Urothelium cell line (cell line): Measurements from ENCODE around the gene ANKUB1.
A peak's percentile ranks its signal among the peaks of the same experiment; 100 is the strongest.

Experiments
- DNase-seq: peaks from one replicate; pipeline ENCODE4 v3.0.0; 2011; ENCODE audit warnings: low spot score, mixed read lengths
- FAIRE-seq: peaks from 2 replicates; lab custom pipeline; 2011; peaks lifted over from hg19 to GRCh38; lab: Jason Lieb, UNC

Gene ANKUB1

GRCh38 chr3:149810846-149811245 lies 18.5 kb upstream of the ANKUB1 start:
- FAIRE-seq = no peak
- DNase-seq = no peak

- DNase-seq = no peak
- FAIRE-seq = no peak
Observed at GRCh38 chr3:149809699-149810098, 17.3 kb upstream of the ANKUB1 start.

GRCh38 chr3:149808209-149808829 lies 16.0 kb upstream of the ANKUB1 start:
- FAIRE-seq (no peak), DNase-seq (peak; percentile 64)

GRCh38 chr3:149806171-149806778 lies 13.9 kb upstream of the ANKUB1 start:
- no peak for FAIRE-seq
- no peak for DNase-seq

- DNase-seq = no peak
- FAIRE-seq = no peak
Observed at GRCh38 chr3:149801639-149802038, 9.3 kb upstream of the ANKUB1 start.

GRCh38 chr3:149801195-149801594 lies 8.8 kb upstream of the ANKUB1 start:
- FAIRE-seq (no peak), DNase-seq (no peak)

- DNase-seq (no peak), FAIRE-seq (no peak)
Observed at GRCh38 chr3:149800693-149801092, 8.3 kb upstream of the ANKUB1 start.

GRCh38 chr3:149796026-149796425 lies 3.7 kb upstream of the ANKUB1 start:
- no peak for FAIRE-seq

GRCh38 chr3:149790698-149791097 lies 1.7 kb downstream of the ANKUB1 start:
- DNase-seq (no peak), FAIRE-seq (no peak)

More at GRCh38 chr3:149796026-149796425, 3.7 kb upstream of the ANKUB1 start:
- DNase-seq = no peak

GRCh38 chr3:149790268-149790667 lies 2.1 kb downstream of the ANKUB1 start:
- FAIRE-seq = no peak
- no peak for DNase-seq

- FAIRE-seq = no peak
- peak; percentile 33 for DNase-seq
Observed at GRCh38 chr3:149784064-149784704, 8.2 kb downstream of the ANKUB1 start.

GRCh38 chr3:149783576-149783975 lies 8.8 kb downstream of the ANKUB1 start:
- FAIRE-seq = no peak
- DNase-seq = peak; percentile 48

- FAIRE-seq = no peak
Observed at GRCh38 chr3:149781741-149782140, 10.6 kb downstream of the ANKUB1 start.

GRCh38 chr3:149781211-149781610 lies 11.1 kb downstream of the ANKUB1 start:
- DNase-seq (no peak), FAIRE-seq (no peak)

More at GRCh38 chr3:149781741-149782140, 10.6 kb downstream of the ANKUB1 start:
- no peak for DNase-seq

GRCh38 chr3:149777414-149778214 lies 14.7 kb downstream of the ANKUB1 start:
- no peak for DNase-seq
- FAIRE-seq = no peak

- FAIRE-seq (no peak), DNase-seq (no peak)
Observed at GRCh38 chr3:149776170-149776569, 16.2 kb downstream of the ANKUB1 start.

- DNase-seq = no peak
- FAIRE-seq = no peak
Observed at GRCh38 chr3:149772861-149773260, 19.5 kb downstream of the ANKUB1 start.

GRCh38 chr3:149771652-149772271 lies 20.6 kb downstream of the ANKUB1 start:
- FAIRE-seq = no peak
- DNase-seq = peak; percentile 49

GRCh38 chr3:149770246-149770645 lies 22.1 kb downstream of the ANKUB1 start:
- no peak for FAIRE-seq
- DNase-seq = no peak

- no peak for FAIRE-seq
Observed at GRCh38 chr3:149768704-149769103, 23.6 kb downstream of the ANKUB1 start.

GRCh38 chr3:149767720-149768119 lies 24.6 kb downstream of the ANKUB1 start:
- DNase-seq = no peak
- no peak for FAIRE-seq

More at GRCh38 chr3:149768704-149769103, 23.6 kb downstream of the ANKUB1 start:
- no peak for DNase-seq
